Natural killer cell (primary cell): ENCODE data around the gene NBL1. TPM values are rescaled to one million over a fixed set of nuclear protein-coding genes. Genes with fewer than 3 reads are reported as not detected.

ENCODE experiments used
- ATAC-seq, 3 donors: fragments of 150-1000 bp in 2 of 3; fragments of 200-7000 bp in 1 of 3; cut with Tn5 transposase; 1 replicate in 1 of 3; 2 replicates in 2 of 3; pipeline ENCODE4 v1.10.0; 2021; ENCODE audit warnings: mild to moderate bottlenecking in 2 of 3, moderate library complexity in 2 of 3
- DNase-seq, 2 donors: peaks; one replicate each; pipeline versions ENCODE4 v3.0.0 to v3.0.0-alpha.2; 2013 to 2021; ENCODE audit warnings: mixed read lengths in 1 of 2
- H3K27ac ChIP-seq: one replicate; pipeline ENCODE4 v1.5.1; 2013; ENCODE audit warnings: mild to moderate bottlenecking, low read length
- H3K27me3 ChIP-seq: one replicate; pipeline ENCODE4 v1.6.1; 2013; ENCODE audit warnings: low read length; ENCODE audit not compliant: control insufficient read depth, insufficient read depth
- H3K36me3 ChIP-seq: one replicate; pipeline ENCODE4 v1.6.1; 2013; ENCODE audit warnings: low read length; ENCODE audit not compliant: control insufficient read depth, insufficient read depth
- H3K4me1 ChIP-seq: one replicate; pipeline ENCODE4 v1.6.1; 2013; ENCODE audit warnings: low read length; ENCODE audit not compliant: control insufficient read depth, insufficient read depth
- H3K4me3 ChIP-seq: one replicate; pipeline ENCODE4 v1.5.1; 2013; ENCODE audit warnings: low read length
- H3K9me3 ChIP-seq: one replicate; pipeline ENCODE4 v1.6.1; 2013; ENCODE audit warnings: low read length; ENCODE audit not compliant: control insufficient read depth, insufficient read depth
- H3K27ac Mint-ChIP-seq, 2 donors: one replicate each; pipeline ENCODE4 v1.8.0; 2022; ENCODE audit warnings: mild to moderate bottlenecking in 2 of 2, mixed read lengths in 2 of 2, moderate library complexity in 1 of 2
- H3K27me3 Mint-ChIP-seq, 2 donors: one replicate each; pipeline ENCODE4 v1.8.0; 2022; ENCODE audit warnings: low read depth in 2 of 2, mixed read lengths in 2 of 2
- H3K36me3 Mint-ChIP-seq: one replicate; pipeline ENCODE4 v1.8.0; 2022; ENCODE audit warnings: mixed read lengths
- H3K4me1 Mint-ChIP-seq, 2 donors: one replicate each; pipeline ENCODE4 v1.8.0; 2022; ENCODE audit warnings: mixed read lengths in 2 of 2
- H3K4me3 Mint-ChIP-seq: one replicate; pipeline ENCODE4 v1.8.0; 2022; ENCODE audit warnings: mild to moderate bottlenecking, moderate library complexity, mixed read lengths
- H3K9me3 Mint-ChIP-seq, 2 donors: one replicate each; pipeline ENCODE4 v1.8.0; 2022; ENCODE audit warnings: mixed read lengths in 2 of 2
- WGBS: methylation state at CpG from one replicate; pipeline ENCODE4 v1.1.7; 2013; ENCODE audit warnings: missing lambda C conversion rate; ENCODE audit not compliant: insufficient coverage; 5-methylcytosine and 5-hydroxymethylcytosine counted together
- intact Hi-C: fragments of 100-400 bp; cut with micrococcal nuclease; formaldehyde crosslinking; loops from one replicate; pipeline ENCODE4 v1.14.2; 2022
- total RNA-seq, 4 donors: library from RNA; stranded (reverse); fragments of 120-200 nt in 1 of 4; gene quantifications; one replicate each; pipeline versions ENCODE4 v1.2.3 to v1.2.4, GENCODE V29; 2013 to 2022
- TF ChIP-seq, protein P1 (sequence below): fragments of 200-600 bp; IDR thresholded peaks from one replicate; pipeline ENCODE4 v1.8.0; 2022; ENCODE audit warnings: antibody characterized with exemption

The NBL1 gene
- total RNA-seq, 3 donors from 2014 or later (not counting 1 experiment from before 2014, with no cell fraction given) = 10.7 to 18.4 (median 11.4) TPM

DNA sequence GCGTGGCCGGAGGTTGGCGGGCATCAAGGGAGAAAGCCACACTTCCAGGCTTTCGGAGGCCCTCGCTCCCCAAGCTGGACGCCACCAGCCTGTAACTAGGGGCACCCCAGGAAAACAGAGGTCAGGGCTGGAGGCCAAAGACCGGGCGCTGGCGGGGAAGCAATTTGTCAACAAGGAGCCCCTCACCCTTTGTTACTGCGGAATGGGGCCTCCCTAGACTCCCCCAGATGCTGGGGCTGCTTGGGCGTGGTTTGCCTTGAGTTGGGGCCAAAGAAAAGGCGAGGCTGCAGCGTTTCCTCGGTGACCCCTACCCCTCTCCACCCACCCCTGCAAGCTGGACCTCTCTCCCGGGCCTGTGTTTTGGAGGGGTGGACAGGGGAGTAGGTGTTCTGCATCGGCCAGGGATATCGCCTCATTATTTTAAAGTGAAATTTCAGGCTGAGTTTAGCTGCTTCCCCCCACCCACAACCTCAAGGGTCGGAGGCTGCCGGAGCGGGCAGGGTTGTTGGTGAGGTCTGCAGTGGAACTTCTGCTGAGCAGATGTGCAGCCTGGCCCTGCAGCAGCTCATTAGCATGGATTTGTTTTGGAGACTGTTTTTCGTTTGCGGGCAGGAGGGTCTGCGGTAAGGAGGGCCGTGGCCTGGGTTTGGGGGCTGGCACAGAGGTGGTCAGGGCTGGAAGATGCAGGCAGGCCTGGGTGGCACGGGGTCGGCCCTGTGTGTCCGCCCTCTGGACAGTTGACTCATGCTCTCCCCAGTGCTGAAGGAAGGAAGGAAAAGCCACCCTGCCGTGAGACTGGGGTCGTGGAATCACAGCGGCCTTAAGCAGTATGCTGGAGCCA, 1.5 kb downstream of the NBL1 start:
- H3K27ac ChIP-seq = no peak overlapping the region
- Mint-ChIP-seq H3K4me1 (peaks cover 19 to 23% of the 10 kb centered on the region in 2 donors), H3K36me3 (no peaks in the 10 kb centered on the region), H3K27ac (peak overlapping the region in 1 of 2 donors; percentile 88), H3K9me3 (no peaks in the 10 kb centered on the region), H3K27me3 (peaks cover 11 to 25% of the 10 kb centered on the region in 2 donors), H3K4me3 (peak overlapping the region; percentile 52)
- no peak for ATAC-seq
- DNase-seq = no peak
- no peaks in the 10 kb centered on the region for H3K36me3 ChIP-seq
- intact Hi-C loops = loop anchor here (2.0 to 5.0 kb wide), 2 partner anchors 48 to 159 kb away; a partner anchor contains a TSS
- H3K9me3 ChIP-seq = no peaks in the 10 kb centered on the region
- TF ChIP-seq, protein P1, sequence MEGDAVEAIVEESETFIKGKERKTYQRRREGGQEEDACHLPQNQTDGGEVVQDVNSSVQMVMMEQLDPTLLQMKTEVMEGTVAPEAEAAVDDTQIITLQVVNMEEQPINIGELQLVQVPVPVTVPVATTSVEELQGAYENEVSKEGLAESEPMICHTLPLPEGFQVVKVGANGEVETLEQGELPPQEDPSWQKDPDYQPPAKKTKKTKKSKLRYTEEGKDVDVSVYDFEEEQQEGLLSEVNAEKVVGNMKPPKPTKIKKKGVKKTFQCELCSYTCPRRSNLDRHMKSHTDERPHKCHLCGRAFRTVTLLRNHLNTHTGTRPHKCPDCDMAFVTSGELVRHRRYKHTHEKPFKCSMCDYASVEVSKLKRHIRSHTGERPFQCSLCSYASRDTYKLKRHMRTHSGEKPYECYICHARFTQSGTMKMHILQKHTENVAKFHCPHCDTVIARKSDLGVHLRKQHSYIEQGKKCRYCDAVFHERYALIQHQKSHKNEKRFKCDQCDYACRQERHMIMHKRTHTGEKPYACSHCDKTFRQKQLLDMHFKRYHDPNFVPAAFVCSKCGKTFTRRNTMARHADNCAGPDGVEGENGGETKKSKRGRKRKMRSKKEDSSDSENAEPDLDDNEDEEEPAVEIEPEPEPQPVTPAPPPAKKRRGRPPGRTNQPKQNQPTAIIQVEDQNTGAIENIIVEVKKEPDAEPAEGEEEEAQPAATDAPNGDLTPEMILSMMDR = no peak
- peaks cover 18% of the 10 kb centered on the region for H3K4me1 ChIP-seq
- H3K4me3 ChIP-seq = no peak overlapping the region
- peaks cover 20% of the 10 kb centered on the region for H3K27me3 ChIP-seq
- WGBS = 57% methylated on average over 24 of the region's 30 CpGs

DNA sequence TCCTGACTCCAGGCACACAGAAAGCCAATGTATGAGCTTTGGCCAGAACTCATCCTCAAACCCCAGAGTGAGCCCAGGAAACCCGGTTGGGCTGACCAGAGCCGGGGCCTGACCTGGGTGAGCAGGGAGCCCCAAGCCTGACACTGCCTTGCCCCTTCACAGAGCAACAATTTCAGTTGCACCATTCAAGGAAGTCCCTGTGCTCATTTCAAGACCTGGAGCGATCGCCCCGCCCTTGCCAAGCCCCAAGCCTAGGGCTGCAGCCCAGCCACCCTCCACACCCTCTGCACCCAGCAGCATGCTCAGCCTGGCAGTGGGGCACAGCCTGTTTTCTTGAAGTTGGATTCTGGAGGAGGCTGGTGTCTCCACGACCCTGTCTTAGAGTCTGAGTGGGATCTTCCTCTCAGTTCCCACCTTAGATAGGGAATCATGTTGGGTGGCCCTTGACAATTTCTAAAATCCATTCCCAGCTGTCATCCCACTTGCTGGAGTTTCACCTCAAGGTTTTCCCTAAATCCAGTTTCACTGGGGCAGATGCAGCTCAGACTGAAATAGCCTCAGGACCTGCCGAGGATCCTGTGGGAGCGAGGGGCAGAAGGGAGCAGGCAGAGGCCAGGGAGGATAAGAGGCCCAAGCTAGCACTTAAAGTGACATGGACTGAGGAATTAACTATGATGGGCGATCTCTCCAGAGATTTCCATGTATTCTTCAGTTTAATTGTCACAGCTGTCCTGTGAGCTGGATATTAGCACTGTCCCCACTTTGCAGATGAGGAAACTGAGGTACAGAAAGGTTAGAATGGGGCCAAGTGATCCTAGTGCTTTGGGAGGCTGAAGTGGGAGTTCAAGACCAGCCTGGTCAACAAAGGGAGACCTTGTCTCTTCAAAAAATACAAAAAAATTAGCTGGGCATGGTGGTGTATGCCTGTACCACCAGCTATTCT, 2.5 kb downstream of the NBL1 start:
- Mint-ChIP-seq H3K4me3 (peak overlapping the region; percentile 31), H3K36me3 (no peaks in the 10 kb centered on the region), H3K9me3 (no peaks in the 10 kb centered on the region), H3K27ac (no peak overlapping the region), H3K27me3 (peaks cover 11 to 21% of the 10 kb centered on the region in 2 donors), H3K4me1 (peaks cover 19 to 23% of the 10 kb centered on the region in 2 donors)
- TF ChIP-seq, protein P1 = no peak
- intact Hi-C loops = loop anchor here (5.0 kb wide), 1 partner anchor 49 kb away; a partner anchor contains a TSS
- H3K27ac ChIP-seq = no peak overlapping the region
- peaks cover 21% of the 10 kb centered on the region for H3K4me1 ChIP-seq
- no peaks in the 10 kb centered on the region for H3K9me3 ChIP-seq
- no peak overlapping the region for H3K4me3 ChIP-seq
- no peaks in the 10 kb centered on the region for H3K36me3 ChIP-seq
- DNase-seq (no peak), ATAC-seq (no peak)
- H3K27me3 ChIP-seq = peaks cover 20% of the 10 kb centered on the region
- 74% methylated on average over 9 of the region's 9 CpGs for WGBS

DNA sequence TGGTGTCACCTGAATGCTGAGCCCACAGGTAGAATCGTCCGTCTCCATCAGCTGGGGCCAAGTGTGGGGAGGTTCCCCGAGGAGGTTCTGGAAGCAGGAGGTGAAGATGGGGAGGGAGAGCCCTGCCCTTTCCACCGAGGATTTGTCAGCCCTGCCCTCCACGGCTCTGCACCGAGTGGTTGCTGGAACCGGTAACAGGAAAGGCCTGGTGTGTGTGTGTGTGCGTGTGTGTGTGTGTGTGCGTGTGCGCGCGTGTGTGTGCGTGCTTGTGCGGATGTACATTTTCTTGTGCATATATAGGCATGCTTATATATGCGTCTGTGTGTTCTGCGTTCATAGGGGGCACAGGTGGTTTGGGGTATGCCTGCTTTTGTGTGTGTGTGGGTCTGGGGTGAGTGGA, 3.5 kb downstream of the NBL1 start:
- no peaks in the 10 kb centered on the region for H3K9me3 ChIP-seq
- peaks cover 19 to 23% of the 10 kb centered on the region in 2 donors for H3K4me1 Mint-ChIP-seq
- peaks cover 20% of the 10 kb centered on the region for H3K27me3 ChIP-seq
- ATAC-seq = no peak
- WGBS = 14% methylated on average over 16 of the region's 16 CpGs
- H3K4me3 ChIP-seq = no peak overlapping the region
- intact Hi-C loops = loop anchor here (5.0 kb wide), 1 partner anchor 50 kb away; a partner anchor contains a TSS
- H3K4me1 ChIP-seq = peaks cover 21% of the 10 kb centered on the region
- H3K9me3 Mint-ChIP-seq = no peaks in the 10 kb centered on the region
- H3K27ac Mint-ChIP-seq = no peak overlapping the region
- H3K27ac ChIP-seq = no peak overlapping the region
- TF ChIP-seq, protein P1 = no peak
- H3K27me3 Mint-ChIP-seq = peaks cover 10 to 18% of the 10 kb centered on the region in 2 donors
- no peaks in the 10 kb centered on the region for H3K36me3 Mint-ChIP-seq
- DNase-seq = peak in 1 of 2 donors; percentile 66
- no peaks in the 10 kb centered on the region for H3K36me3 ChIP-seq
- H3K4me3 Mint-ChIP-seq = no peak overlapping the region
